ENCODE data around the gene PDCD2.

DNA sequence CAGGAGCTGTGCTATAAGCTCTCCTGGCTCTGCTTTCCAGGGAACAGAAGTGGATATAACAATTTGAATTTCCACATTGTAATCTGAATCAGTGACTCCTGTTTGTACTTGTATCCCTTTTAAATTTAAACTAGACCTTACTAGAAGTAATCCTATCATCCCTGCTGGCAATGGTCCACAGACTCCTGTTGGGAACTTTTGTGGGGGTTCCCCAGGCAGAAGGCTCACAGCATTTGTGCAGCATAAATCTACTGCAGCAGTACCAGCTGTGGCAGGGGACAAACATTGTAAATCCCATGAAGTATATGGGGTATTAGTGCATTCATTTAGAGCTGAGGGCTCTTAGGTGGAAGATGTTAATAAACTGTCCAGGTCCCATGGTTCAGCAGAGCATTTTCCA lies 12.0 kb upstream of the PDCD2 start:
- TF ChIP-seq, protein P1, sequence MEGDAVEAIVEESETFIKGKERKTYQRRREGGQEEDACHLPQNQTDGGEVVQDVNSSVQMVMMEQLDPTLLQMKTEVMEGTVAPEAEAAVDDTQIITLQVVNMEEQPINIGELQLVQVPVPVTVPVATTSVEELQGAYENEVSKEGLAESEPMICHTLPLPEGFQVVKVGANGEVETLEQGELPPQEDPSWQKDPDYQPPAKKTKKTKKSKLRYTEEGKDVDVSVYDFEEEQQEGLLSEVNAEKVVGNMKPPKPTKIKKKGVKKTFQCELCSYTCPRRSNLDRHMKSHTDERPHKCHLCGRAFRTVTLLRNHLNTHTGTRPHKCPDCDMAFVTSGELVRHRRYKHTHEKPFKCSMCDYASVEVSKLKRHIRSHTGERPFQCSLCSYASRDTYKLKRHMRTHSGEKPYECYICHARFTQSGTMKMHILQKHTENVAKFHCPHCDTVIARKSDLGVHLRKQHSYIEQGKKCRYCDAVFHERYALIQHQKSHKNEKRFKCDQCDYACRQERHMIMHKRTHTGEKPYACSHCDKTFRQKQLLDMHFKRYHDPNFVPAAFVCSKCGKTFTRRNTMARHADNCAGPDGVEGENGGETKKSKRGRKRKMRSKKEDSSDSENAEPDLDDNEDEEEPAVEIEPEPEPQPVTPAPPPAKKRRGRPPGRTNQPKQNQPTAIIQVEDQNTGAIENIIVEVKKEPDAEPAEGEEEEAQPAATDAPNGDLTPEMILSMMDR (IDR thresholded peaks at IDR 0.05): no peak
- TF ChIP-seq POLR2AphosphoS5 (IDR thresholded peaks at IDR 0.05): no peak
- no peak for TF ChIP-seq POLR2A (IDR thresholded peaks at IDR 0.05; ENCODE audit: low read depth)
- TF ChIP-seq EP300 (IDR thresholded peaks at IDR 0.05): no peak

All from esophagus muscularis mucosa (tissue), 4 donors.